DND-41 (cell line): Measurements from ENCODE around the gene SON.

Source experiments
- EZH2 ChIP-seq: IDR thresholded peaks from 3 replicates; pipeline ENCODE4 v1.6.1; 2012; ENCODE audit warnings: borderline replicate concordance, low read depth, mild to moderate bottlenecking, moderate library complexity, low read length, inconsistent platforms; ENCODE audit not compliant: severe bottlenecking
- TF ChIP-seq, protein P1 (sequence below): IDR thresholded peaks from 2 replicates; pipeline ENCODE4 v1.5.1; 2012; ENCODE audit warnings: borderline replicate concordance, low read length, moderate library complexity, mild to moderate bottlenecking; ENCODE audit not compliant: poor library complexity, severe bottlenecking; ENCODE audit errors: extremely low read depth

DNA sequence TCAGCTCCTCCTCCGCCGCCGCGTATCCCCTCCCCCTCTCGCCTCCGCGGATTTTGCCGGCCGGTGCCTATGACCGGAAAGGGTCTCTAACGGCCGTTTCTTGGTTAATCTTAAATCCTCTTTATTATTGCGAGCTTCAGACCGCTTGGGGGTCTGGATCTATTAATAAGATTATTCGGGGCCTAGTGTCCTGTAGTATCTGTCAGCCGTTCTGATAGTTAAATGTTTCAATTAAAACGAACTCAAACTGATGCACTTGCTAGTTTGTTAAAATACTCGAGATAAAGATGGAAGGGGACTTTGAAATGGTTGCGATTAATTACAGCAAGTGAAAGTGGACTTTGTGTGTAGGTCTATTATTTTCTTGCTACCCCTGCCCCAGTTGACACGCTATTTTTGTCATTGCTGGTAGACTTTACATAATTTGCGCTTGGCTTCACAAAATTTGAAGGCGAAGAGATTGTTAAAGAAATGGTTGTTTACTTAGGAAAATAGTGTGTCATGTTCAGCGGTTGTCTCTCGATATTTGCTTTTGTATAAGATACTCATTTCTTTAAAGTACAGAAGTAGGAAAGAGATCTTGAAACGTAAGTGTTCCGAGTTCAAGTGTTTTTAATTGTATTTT, 779 bp downstream of the SON start:
- TF ChIP-seq, protein P1, sequence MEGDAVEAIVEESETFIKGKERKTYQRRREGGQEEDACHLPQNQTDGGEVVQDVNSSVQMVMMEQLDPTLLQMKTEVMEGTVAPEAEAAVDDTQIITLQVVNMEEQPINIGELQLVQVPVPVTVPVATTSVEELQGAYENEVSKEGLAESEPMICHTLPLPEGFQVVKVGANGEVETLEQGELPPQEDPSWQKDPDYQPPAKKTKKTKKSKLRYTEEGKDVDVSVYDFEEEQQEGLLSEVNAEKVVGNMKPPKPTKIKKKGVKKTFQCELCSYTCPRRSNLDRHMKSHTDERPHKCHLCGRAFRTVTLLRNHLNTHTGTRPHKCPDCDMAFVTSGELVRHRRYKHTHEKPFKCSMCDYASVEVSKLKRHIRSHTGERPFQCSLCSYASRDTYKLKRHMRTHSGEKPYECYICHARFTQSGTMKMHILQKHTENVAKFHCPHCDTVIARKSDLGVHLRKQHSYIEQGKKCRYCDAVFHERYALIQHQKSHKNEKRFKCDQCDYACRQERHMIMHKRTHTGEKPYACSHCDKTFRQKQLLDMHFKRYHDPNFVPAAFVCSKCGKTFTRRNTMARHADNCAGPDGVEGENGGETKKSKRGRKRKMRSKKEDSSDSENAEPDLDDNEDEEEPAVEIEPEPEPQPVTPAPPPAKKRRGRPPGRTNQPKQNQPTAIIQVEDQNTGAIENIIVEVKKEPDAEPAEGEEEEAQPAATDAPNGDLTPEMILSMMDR = no peak
- no peak for TF ChIP-seq EZH2
